Memory B cell (primary cell): ENCODE data around the gene MDH1.
"Not testable (repeated sequence)": the region's sequence is repeated elsewhere in the genome, so short reads cannot be mapped to it uniquely, and the experiment has no call there.

ENCODE experiments used
- ATAC-seq: fragments of 150-1000 bp; cut with Tn5 transposase; 2 replicates; pipeline ENCODE4 v1.10.0; 2021; ENCODE audit warnings: low read depth, mild to moderate bottlenecking, moderate library complexity
- DNase-seq, 2 donors: peaks; one replicate each; pipeline ENCODE4 v3.0.0; 2022; ENCODE audit warnings: low spot score in 2 of 2
- H3K27ac Mint-ChIP-seq: one replicate; pipeline ENCODE4 v1.8.0; 2022; ENCODE audit warnings: mild to moderate bottlenecking, moderate library complexity, mixed read lengths
- H3K27me3 Mint-ChIP-seq: one replicate; pipeline ENCODE4 v1.8.0; 2022; ENCODE audit warnings: mixed read lengths
- H3K36me3 Mint-ChIP-seq: one replicate; pipeline ENCODE4 v1.8.0; 2022; ENCODE audit warnings: mild to moderate bottlenecking, mixed read lengths
- H3K4me1 Mint-ChIP-seq: one replicate; pipeline ENCODE4 v1.8.0; 2022; ENCODE audit warnings: mixed read lengths
- H3K4me3 Mint-ChIP-seq: one replicate; pipeline ENCODE4 v1.8.0; 2022; ENCODE audit warnings: mild to moderate bottlenecking, moderate library complexity, mixed read lengths
- H3K9me3 Mint-ChIP-seq: one replicate; pipeline ENCODE4 v1.8.0; 2022; ENCODE audit warnings: mixed read lengths

Gene MDH1

DNA sequence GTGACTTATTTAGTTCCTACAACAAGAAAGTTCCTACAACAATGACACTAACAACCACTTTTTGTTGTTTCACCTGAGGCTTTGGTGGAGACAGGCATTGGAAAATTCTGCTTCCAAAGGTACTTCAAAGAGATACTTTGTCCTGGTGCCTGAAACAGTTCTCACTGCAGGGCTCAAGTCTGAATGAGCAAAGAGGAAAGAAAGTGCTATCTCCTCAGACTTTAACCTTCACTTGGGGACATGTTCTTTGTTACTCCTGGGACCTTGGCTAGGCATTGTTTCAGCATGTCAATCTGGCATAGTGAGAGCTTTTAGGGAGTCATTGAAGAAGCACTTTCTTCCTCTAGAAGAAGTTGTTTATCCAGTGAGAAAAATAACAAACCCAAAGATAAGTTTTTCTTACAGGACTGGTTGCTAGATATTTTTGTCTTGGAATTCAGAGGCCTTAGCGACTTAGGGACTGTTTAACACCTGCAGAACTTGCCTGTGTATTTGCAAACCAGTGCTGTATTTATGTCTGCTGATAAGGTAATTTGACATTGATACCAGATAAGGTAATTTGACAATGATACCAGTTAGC is 12.2 kb downstream of the MDH1 start:
- Mint-ChIP-seq H3K27ac (peak overlapping the region; percentile 10), H3K4me1 (no peaks in the 10 kb centered on the region), H3K36me3 (peaks cover 33% of the 10 kb centered on the region), H3K9me3 (no peaks in the 10 kb centered on the region), H3K4me3 (no peak overlapping the region), H3K27me3 (no peaks in the 10 kb centered on the region)
- ATAC-seq, result no peak
- DNase-seq, result no peak

DNA sequence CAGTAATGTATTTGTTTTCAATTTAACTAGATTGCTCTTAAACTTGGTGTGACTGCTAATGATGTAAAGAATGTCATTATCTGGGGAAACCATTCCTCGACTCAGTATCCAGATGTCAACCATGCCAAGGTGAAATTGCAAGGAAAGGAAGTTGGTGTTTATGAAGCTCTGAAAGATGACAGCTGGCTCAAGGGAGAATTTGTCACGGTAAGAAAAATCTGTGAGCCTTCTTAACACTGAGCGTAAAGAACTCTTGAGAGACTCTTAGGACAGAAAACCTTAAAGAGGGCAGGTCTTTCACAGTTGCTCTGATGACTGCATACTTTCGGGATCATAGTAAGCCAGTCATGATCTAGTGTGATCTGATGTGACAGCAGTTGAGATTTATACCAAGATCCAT is 15.9 kb downstream of the MDH1 start:
- Mint-ChIP-seq H3K27ac (peak overlapping the region; percentile 41), H3K4me1 (no peaks in the 10 kb centered on the region), H3K9me3 (no peaks in the 10 kb centered on the region), H3K4me3 (no peak overlapping the region), H3K36me3 (peaks cover 35% of the 10 kb centered on the region), H3K27me3 (no peaks in the 10 kb centered on the region)
- ATAC-seq, result no peak
- DNase-seq, result no peak

DNA sequence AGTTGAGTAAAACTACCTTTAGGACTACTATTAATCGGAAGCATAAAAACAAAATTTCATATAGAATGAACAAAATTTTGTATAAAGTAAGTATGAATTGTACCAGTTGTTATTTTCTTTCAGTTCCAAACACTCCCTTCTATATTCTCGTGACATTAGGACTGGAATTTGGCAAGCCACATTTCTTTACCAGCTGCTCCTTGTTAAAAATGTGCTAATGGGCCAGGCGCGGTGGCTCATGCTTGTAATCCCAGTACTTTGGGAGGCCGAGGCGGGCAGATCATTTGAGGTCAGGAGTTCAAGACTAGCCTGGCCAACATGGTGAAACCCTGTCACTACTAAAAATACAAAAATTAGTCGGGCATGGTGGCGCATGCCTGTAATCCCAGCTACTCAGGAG is 20.1 kb downstream of the MDH1 start:
- not testable (repeated sequence) for H3K4me1 Mint-ChIP-seq, DNase-seq, H3K9me3 Mint-ChIP-seq, H3K27ac Mint-ChIP-seq, ATAC-seq, H3K4me3 Mint-ChIP-seq, H3K27me3 Mint-ChIP-seq
- peaks cover 18% of the 10 kb centered on the region for H3K36me3 Mint-ChIP-seq

DNA sequence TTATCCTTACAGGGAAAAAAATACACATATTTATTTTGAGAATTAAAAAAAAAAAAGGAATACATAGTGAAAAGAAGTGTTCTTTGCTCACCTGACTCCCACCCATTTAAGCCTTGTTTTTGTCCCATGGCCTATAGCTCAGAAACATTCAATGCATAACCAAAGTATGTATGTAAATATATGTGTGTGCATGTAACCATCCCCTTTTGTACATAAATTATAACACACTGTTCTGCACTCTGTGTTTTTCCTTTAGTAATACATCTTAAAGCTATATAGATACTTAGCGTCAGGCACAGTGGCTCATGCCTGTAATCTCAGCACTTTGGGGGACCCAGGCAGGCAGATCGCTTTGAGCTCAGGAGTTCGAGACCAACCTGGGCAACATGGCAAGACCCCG is 21.8 kb downstream of the MDH1 start:
- H3K4me3 Mint-ChIP-seq, result no peak overlapping the region
- H3K27me3 Mint-ChIP-seq, result no peaks in the 10 kb centered on the region
- no peak for DNase-seq
- ATAC-seq, result no peak
- H3K27ac Mint-ChIP-seq, result no peak overlapping the region
- H3K36me3 Mint-ChIP-seq, result peaks cover 11% of the 10 kb centered on the region
- no peaks in the 10 kb centered on the region for H3K9me3 Mint-ChIP-seq
- H3K4me1 Mint-ChIP-seq, result no peaks in the 10 kb centered on the region

DNA sequence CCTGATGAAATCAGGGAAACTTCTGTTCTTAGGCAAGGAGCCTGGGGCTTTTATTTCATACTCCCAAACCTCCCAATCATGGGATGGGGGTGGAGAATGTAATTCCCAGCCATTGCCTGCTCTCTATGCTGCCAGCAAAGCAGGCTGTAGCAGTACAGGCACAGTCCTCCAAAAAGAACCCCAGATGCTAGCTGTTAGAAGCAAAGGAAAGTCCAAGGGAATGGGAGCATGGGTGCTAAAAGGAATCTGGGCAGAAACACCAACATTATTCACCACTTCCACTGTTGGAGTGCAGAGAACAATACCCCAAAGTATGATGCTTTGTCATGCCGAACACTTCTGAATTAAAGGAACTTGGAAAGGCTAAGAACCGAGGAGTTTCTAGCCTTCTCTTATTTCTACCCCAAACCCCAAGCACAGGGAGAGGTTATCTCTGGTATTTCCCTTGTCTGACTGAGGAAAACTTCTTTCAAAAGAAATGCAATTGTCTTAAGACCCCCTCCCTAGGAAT is 24.7 kb downstream of the MDH1 start:
- Mint-ChIP-seq H3K36me3 (no peaks in the 10 kb centered on the region), H3K27me3 (peaks cover 2% of the 10 kb centered on the region), H3K4me3 (no peak overlapping the region), H3K9me3 (no peaks in the 10 kb centered on the region), H3K27ac (no peak overlapping the region), H3K4me1 (no peaks in the 10 kb centered on the region)
- ATAC-seq (no peak), DNase-seq (no peak)

DNA sequence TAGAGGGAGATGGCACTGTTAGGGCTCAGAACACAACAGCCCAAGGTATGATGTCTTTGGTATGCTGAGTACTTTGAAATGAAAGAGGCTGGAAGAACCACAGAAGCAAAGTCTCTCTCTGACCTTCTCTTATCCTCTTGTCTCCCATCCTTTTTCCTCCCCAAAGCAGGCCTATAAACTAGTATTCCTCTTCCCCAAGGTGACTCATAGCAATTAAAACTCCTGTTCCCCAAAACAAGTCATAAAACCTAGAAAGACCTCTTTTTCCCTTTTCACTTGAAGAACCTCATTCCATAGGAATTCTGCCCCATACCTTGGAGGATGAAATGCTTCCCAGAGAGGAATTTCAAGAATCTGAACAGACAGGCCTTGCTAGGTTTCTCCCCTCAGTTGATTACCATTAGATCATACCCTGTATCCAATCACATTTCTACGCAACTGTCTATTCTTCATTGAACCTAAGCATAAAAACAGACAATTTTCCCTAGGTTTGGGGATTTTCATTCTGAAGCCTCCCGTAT is 25.7 kb downstream of the MDH1 start:
- H3K36me3 Mint-ChIP-seq, result no peaks in the 10 kb centered on the region
- H3K27me3 Mint-ChIP-seq, result peaks cover 4% of the 10 kb centered on the region
- ATAC-seq (no peak), DNase-seq (no peak)
- no peak overlapping the region for H3K27ac Mint-ChIP-seq
- no peaks in the 10 kb centered on the region for H3K4me1 Mint-ChIP-seq
- H3K4me3 Mint-ChIP-seq, result no peak overlapping the region
- H3K9me3 Mint-ChIP-seq, result no peaks in the 10 kb centered on the region

DNA sequence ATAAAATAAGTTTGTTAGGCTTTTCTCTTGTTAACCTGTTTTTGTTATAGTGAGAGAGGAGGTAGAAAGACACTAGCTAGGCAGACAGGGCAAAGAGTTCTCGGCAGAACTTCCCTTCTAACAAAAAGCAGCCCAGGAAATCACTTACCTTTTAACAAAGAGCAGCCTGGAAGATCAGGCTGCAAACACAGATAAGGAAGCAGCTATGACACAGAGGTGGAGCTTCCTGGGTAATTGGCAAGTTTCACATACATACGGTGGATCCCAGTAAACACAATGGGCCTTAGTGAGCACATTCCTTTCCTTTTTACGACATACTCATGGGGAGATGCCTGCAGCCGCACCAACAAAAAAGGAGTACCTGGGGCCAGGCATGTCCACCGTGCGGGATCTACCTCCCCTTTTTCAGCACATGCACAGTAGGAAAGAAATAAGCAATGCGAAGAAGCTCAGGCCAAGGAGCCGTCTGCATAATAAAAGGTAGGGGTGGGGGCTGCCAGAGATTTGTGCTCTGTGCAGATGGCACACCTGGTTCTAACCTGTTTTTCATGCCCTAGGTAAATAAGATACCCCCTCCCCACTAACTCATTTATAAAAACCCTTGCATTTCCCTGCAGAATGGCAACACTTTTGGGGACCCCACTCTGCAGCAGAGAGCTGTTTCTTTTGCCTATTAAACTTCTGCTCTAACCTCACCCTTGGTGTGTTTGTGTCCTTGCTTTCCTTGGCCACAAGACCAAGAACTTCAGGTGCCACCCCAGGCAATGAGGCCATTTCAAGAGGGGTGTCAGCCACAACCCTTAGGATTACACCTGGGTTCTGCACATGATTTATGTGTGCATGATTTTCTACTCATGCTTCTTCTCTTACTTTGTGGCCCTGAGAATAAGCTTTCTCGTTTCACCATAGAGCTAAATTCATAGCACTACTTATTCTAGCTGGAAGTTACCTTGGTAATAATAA is 26.5 kb downstream of the MDH1 start:
- DNase-seq (no peak), ATAC-seq (no peak)
- no peaks in the 10 kb centered on the region for H3K36me3 Mint-ChIP-seq
- H3K4me1 Mint-ChIP-seq, result no peaks in the 10 kb centered on the region
- no peak overlapping the region for H3K27ac Mint-ChIP-seq
- no peak overlapping the region for H3K4me3 Mint-ChIP-seq
- H3K27me3 Mint-ChIP-seq, result peaks cover 4% of the 10 kb centered on the region
- H3K9me3 Mint-ChIP-seq, result no peaks in the 10 kb centered on the region

DNA sequence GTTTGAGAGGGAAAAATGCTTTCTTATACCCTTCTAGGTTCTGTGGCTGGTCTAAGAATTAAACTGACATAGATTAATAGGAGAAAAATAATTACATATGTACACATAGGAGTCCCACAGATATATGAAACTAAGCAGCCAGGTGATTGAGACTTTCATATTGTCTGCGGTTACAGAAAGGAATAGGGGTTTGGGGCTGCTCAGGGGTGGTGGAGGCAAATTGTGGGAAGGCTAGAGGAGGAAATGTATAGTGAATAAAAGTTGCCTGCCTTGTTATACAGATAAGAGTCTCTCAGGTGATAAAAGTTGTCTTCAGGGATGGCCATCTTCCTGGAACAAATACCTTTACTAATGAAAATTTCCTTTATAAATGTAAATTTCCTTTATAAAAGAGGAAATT is 28.6 kb downstream of the MDH1 start:
- ATAC-seq, result no peak
- H3K9me3 Mint-ChIP-seq, result no peaks in the 10 kb centered on the region
- H3K36me3 Mint-ChIP-seq, result no peaks in the 10 kb centered on the region
- H3K27ac Mint-ChIP-seq, result no peak overlapping the region
- H3K4me3 Mint-ChIP-seq, result no peak overlapping the region
- DNase-seq, result no peak
- no peaks in the 10 kb centered on the region for H3K4me1 Mint-ChIP-seq
- peaks cover 6% of the 10 kb centered on the region for H3K27me3 Mint-ChIP-seq

GRCh38 chr2:63619328-63619727 is 30.6 kb downstream of the MDH1 start:
- ATAC-seq (no peak), DNase-seq (no peak)
- Mint-ChIP-seq H3K36me3 (no peaks in the 10 kb centered on the region), H3K27me3 (peaks cover 10% of the 10 kb centered on the region), H3K4me1 (no peaks in the 10 kb centered on the region), H3K9me3 (no peaks in the 10 kb centered on the region), H3K27ac (no peak overlapping the region), H3K4me3 (no peak overlapping the region)

- no peak for DNase-seq
- Mint-ChIP-seq H3K27me3 (peaks cover 10% of the 10 kb centered on the region), H3K9me3 (no peaks in the 10 kb centered on the region), H3K36me3 (no peaks in the 10 kb centered on the region), H3K4me1 (no peaks in the 10 kb centered on the region), H3K27ac (no peak overlapping the region), H3K4me3 (no peak overlapping the region)
- ATAC-seq, result no peak
These were observed 34.0 kb downstream of the MDH1 start for GRCh38 chr2:63622751-63623150.

GRCh38 chr2:63623763-63624162 is 35.0 kb downstream of the MDH1 start:
- not testable (repeated sequence) for H3K27me3 Mint-ChIP-seq, H3K27ac Mint-ChIP-seq, H3K4me3 Mint-ChIP-seq, H3K4me1 Mint-ChIP-seq, H3K36me3 Mint-ChIP-seq, H3K9me3 Mint-ChIP-seq, ATAC-seq, DNase-seq

- ATAC-seq (no peak), DNase-seq (no peak)
- peaks cover 4% of the 10 kb centered on the region for H3K27me3 Mint-ChIP-seq
- no peak overlapping the region for H3K27ac Mint-ChIP-seq
- H3K4me3 Mint-ChIP-seq, result no peak overlapping the region
- no peaks in the 10 kb centered on the region for H3K4me1 Mint-ChIP-seq
- H3K36me3 Mint-ChIP-seq, result peaks cover 4% of the 10 kb centered on the region
- H3K9me3 Mint-ChIP-seq, result peaks cover 11% of the 10 kb centered on the region
These were observed 39.1 kb downstream of the MDH1 start for GRCh38 chr2:63627866-63628265.

DNA sequence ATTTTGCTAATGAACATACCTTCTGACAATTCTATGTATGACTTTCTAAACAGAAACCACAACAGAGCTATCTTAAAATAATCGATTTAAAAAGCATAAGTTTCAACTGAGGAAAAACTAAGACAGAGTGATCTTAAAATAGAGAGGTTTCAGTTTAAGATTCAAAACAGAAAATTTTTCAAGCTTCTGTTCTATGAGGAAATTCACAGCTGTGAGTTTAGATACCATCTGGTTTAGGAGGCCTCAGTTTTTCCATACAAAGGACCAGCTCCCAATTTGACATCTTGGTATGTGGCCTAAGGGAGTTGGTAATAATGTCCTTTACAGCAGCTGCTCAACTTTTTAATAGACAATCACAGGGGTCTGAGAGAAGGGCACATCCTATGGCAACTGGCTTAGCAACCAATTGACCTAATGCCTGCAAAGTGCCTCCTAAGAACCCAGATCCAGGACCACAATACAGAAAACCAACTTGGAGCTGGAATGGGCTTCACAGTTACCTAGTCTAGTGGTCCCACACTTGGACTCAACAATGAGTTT is 39.7 kb downstream of the MDH1 start:
- DNase-seq (no peak), ATAC-seq (no peak)
- H3K27me3 Mint-ChIP-seq, result peaks cover 5% of the 10 kb centered on the region
- H3K4me3 Mint-ChIP-seq, result no peak overlapping the region
- H3K9me3 Mint-ChIP-seq, result peaks cover 12% of the 10 kb centered on the region
- peaks cover 4% of the 10 kb centered on the region for H3K36me3 Mint-ChIP-seq
- no peaks in the 10 kb centered on the region for H3K4me1 Mint-ChIP-seq
- H3K27ac Mint-ChIP-seq, result no peak overlapping the region

DNA sequence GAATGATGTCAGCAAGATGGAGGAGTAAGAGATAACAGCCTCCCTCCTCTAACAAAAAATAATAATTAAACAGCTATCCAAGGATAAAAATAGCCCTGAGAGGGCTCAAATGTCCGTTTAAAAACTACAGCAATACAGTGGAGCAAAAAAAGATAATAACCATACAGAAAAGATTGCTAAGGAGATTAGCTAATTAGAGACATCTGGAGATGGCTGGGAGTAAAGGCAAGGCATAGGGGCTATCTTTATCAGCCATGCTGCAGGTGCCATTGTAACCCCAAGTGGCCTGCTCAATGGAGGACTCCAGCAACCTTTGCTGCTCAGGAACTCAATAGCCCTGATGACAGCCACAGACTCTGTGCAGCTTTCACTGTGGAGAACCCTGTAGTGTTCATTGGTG is 42.7 kb downstream of the MDH1 start:
- Mint-ChIP-seq H3K36me3 (peaks cover 4% of the 10 kb centered on the region), H3K4me1 (no peaks in the 10 kb centered on the region), H3K9me3 (peaks cover 22% of the 10 kb centered on the region), H3K4me3 (no peak overlapping the region), H3K27me3 (peaks cover 1% of the 10 kb centered on the region), H3K27ac (no peak overlapping the region)
- DNase-seq (no peak), ATAC-seq (no peak)
